ENCODE results near the gene NHEJ1.

The NHEJ1 gene

GRCh38 chr2:219177552-219178376, 17.1 kb upstream of the NHEJ1 start, which contains the start of gene RETREG2:
Gene RETREG2 (plus strand): TSS chr2:219178275. CDS start chr2:219178353, 78 bp downstream.
- peak; percentile 79 to 87 for DNase-seq (ENCODE audit: low spot score in 2 of 2)
- in situ Hi-C loops (cut with MboI; ENCODE audit: low sequenced_read_pairs), result no loop called here
- H3K27me3 ChIP-seq (ENCODE audit: low read depth), result no peaks in the 10 kb centered on the region
- H3K36me3 ChIP-seq (replicated peaks), result peaks cover 28% of the 10 kb centered on the region
- no peaks in the 10 kb centered on the region for H3K9me3 ChIP-seq
- H3K4me1 ChIP-seq, result peaks cover 3% of the 10 kb centered on the region; the same call in 1 of the 2 replicates
- H3K4me3 ChIP-seq, result peak within 1 kb of the TSS; percentile 96

DNA sequence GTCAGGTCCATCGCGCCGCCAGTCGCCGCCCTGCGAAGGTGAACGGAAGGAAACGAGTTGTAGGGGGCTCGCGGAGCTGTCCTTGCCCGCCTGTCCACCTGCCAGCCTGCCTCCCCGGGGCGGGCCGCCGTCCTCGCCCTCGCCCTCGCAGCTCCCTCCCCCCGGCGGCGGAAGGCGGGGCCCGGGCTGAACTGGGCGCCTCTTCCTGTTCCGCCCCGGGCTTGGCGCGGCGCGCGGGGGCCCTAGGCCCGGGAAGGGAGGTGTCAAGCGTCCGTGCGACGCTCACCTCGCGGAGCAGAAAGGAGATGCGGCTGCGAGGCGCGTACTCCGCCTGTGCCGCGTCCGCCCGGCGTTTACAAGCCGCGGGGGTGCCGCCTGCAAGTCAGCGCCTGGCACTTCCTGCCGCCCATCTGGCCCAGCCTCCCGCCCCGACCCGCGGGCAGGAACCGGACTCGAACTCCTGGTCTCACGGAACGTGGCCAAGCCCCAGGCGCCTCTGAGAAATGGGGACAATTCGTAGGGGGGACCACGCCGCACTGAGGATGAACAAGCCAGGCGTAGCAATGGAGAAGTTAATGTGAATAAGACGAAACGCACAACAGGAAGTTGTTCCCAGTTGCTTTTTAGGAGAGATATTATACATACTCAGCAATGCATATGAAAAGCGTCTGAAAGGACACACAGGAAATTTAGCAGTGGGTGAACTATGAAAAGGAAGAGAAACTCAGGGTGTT, 16.4 kb upstream of the NHEJ1 start, which contains the start of gene CNPPD1:
CNPPD1 (minus strand) TSS at position 108 of the 734 bp plus-strand sequence; CDS start at position 11, 97 bp downstream.
- in situ Hi-C loops (cut with MboI; ENCODE audit: low sequenced_read_pairs), result no loop called here
- DNase-seq (ENCODE audit: low spot score in 2 of 2), result peak; percentile 75 to 89
- no peaks in the 10 kb centered on the region for H3K9me3 ChIP-seq
- H3K4me3 ChIP-seq, result peak within 1 kb of the TSS; percentile 96
- peaks cover 3% of the 10 kb centered on the region; the same call in 1 of the 2 replicates for H3K4me1 ChIP-seq
- H3K27me3 ChIP-seq (ENCODE audit: low read depth), result no peaks in the 10 kb centered on the region
- peaks cover 22% of the 10 kb centered on the region for H3K36me3 ChIP-seq (replicated peaks)

DNA sequence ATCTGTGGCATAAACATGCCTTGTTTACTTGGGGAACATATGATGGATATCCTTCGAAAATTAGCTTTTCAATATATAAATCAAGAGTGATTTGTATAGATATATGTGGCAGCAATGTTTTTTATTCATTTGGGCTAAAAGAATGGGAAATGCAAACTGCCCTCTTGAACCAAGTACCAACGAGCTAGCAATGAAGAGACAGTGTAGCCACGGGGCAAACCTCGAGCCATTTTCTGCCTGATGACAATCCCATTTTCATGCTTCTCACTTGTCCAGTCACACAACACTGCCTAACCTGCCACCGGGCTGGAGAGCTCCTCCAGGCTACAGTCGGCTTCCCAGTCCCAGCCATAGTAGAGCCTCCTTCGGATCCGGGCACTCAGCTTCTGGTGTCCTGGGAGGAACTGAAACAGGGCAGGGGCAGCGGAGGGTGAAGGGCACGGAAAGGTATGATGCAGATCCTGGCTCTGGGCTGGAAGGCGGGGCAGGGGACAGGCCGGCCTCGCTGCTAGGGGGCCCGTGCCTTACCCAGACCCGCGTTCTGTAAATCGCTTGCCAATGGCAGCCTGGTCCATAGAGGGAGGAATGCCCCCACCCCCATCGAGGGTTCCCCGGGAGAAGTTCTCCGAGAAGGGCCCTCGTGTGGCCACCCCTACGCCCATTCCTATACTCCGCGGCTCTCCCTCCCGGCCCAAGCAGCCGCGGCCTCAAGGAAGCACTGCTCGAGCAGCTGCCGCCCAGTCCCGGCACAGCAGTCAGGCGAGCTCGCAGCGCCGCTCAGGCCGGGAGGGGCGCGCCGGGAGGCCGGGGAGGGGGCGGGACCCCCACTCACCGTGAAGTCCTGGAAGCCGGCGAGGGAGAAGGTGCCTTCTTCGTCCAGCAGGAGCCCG, 15.6 kb upstream of the NHEJ1 start:
- Histone ChIP-seq H3K4me1 (peaks cover 3% of the 10 kb centered on the region; the same call in 1 of the 2 replicates), H3K9me3 (no peaks in the 10 kb centered on the region), H3K27me3 (ENCODE audit: low read depth) (no peaks in the 10 kb centered on the region), H3K4me3 (peak overlapping the region; percentile 96), H3K36me3 (replicated peaks) (peaks cover 21% of the 10 kb centered on the region)
- peak in 1 of 2 experiments; percentile 56 for DNase-seq (ENCODE audit: low spot score in 2 of 2)
- in situ Hi-C loops (cut with MboI; ENCODE audit: low sequenced_read_pairs), result no loop called here

GRCh38 chr2:219175486-219175885, 14.9 kb upstream of the NHEJ1 start:
- H3K27me3 ChIP-seq (ENCODE audit: low read depth), result no peaks in the 10 kb centered on the region
- H3K4me3 ChIP-seq, result peak overlapping the region; percentile 96; the same call in 1 of the 2 replicates
- in situ Hi-C loops (cut with MboI; ENCODE audit: low sequenced_read_pairs), result no loop called here

DNA sequence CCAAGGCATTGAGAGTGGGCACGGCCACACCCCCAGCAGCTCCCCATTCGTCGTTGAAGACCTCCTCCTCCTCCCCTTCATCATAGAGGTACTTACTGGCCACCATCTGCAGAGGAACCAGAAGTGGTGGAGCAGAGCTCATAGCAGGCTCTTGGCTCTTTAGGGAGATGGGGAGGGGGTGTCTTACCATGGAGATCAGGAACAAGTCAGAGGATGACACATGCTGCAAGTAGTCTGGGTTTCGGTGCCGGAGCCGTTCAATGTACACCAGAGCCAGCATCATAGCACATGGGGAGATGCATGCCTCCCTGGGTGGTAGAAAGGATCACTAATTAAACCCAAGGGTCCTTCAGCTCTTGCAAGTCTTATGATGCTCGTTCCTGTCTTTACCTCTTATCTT, 14.2 kb upstream of the NHEJ1 start:
- Histone ChIP-seq H3K27me3 (ENCODE audit: low read depth) (no peaks in the 10 kb centered on the region), H3K4me1 (peaks cover 3% of the 10 kb centered on the region; the same call in 1 of the 2 replicates), H3K4me3 (no peak overlapping the region), H3K9me3 (no peaks in the 10 kb centered on the region), H3K36me3 (replicated peaks) (peaks cover 16% of the 10 kb centered on the region)
- no peak for DNase-seq (ENCODE audit: low spot score in 2 of 2)
- in situ Hi-C loops (cut with MboI; ENCODE audit: low sequenced_read_pairs), result no loop called here

More at GRCh38 chr2:219175486-219175885, 14.9 kb upstream of the NHEJ1 start:
- DNase-seq (ENCODE audit: low spot score in 2 of 2), result no peak
- H3K36me3 ChIP-seq (replicated peaks), result peaks cover 16% of the 10 kb centered on the region
- peaks cover 3% of the 10 kb centered on the region; the same call in 1 of the 2 replicates for H3K4me1 ChIP-seq
- no peaks in the 10 kb centered on the region for H3K9me3 ChIP-seq

- Histone ChIP-seq H3K4me3 (no peak overlapping the region), H3K36me3 (replicated peaks) (peaks cover 13% of the 10 kb centered on the region), H3K9me3 (no peaks in the 10 kb centered on the region), H3K27me3 (ENCODE audit: low read depth) (no peaks in the 10 kb centered on the region), H3K4me1 (peaks cover 3% of the 10 kb centered on the region; the same call in 1 of the 2 replicates)
- in situ Hi-C loops (cut with MboI; ENCODE audit: low sequenced_read_pairs), result no loop called here
- no peak for DNase-seq (ENCODE audit: low spot score in 2 of 2)
Measured at GRCh38 chr2:219174146-219174545, 13.5 kb upstream of the NHEJ1 start.

DNA sequence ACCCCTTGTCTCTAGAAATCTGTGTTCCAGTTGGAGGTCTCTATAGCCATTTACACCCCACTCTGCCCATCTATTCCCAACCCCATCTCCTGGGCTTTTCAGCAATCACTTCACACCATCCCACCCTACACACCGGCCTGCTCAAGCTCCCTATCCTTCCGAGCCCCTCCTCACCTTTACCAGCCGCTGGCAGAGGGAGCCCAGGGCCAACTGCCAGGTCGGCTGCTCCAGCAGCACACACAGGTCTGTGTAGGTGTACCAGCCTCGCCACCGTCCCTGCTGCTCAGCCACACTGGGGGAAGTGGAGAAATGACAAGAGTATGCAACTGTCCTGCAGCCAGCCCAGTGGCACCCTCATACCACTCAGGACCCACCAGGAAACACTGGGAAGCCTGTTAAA, 12.6 kb upstream of the NHEJ1 start:
- no peaks in the 10 kb centered on the region for H3K27me3 ChIP-seq (ENCODE audit: low read depth)
- no peak for DNase-seq (ENCODE audit: low spot score in 2 of 2)
- H3K4me3 ChIP-seq, result no peak overlapping the region
- no peaks in the 10 kb centered on the region for H3K9me3 ChIP-seq
- in situ Hi-C loops (cut with MboI; ENCODE audit: low sequenced_read_pairs), result no loop called here
- H3K36me3 ChIP-seq (replicated peaks), result peaks cover 13% of the 10 kb centered on the region
- peaks cover 3% of the 10 kb centered on the region; the same call in 1 of the 2 replicates for H3K4me1 ChIP-seq

DNA sequence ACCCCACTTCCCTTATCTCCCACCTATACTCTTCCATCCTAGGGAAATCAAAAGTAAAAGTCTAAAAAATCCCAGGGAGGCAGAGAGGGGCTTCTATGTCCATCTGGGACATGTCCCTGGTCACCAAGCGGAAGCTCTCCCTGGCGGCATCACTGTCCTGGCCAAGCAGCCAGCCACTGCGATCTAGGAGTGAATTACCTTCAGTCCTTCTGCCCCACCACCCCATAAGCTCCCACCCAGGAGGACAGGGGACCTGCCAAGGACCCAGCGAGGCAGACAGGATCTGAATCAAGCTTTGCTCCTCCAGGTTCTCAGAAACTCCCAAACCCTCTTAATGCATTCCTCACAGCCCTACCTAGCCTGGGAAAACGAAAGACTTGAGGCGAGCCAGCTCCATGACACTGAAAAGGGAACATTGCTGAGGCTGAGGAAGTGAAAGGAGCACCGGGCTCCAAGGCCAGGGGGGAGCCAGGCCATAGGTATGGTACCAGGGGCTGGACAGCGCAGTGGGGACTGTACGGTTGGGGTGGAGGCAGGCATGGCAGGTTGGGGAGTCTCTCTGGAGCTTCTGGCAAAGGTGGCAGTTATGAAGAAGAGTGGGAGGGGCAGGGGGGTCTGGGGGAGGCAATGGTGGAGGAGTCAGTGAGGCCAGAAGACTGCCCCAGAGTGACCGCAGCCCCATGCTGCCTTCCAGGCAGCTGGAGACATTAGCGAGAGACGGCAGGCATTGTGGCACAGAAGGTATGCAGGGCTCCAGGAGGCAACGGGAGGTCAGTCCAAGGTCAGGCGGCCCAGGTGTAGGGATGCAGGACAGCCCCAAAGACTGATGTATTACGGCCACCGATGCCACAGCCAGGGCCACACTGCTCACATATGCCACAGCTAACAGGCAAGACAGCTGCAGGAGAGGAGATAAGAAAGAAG, 11.9 kb upstream of the NHEJ1 start:
- in situ Hi-C loops (cut with MboI; ENCODE audit: low sequenced_read_pairs), result no loop called here

DNA sequence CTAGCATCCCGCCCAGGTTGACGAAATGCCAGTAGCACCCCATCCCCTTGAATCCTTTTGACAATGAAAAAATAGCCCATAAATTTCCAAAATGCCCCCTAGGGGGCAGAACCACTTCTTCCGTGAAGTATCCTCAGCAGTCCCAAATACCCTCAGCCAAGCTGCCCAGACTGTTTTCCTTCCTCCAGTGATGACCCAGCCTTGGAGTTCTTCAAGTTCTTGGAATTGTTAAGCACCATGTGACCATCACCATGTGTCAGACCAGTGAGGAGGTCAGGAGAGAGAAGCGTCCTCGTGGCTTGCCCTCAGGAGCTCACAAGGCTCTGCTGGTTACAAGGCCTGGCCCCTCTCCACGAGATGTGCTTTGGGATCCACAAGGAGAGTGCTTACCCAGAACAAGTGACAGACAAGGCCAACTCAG, 10.6 kb upstream of the NHEJ1 start:
- in situ Hi-C loops (cut with MboI; ENCODE audit: low sequenced_read_pairs), result no loop called here
- peaks cover 3% of the 10 kb centered on the region; the same call in 1 of the 2 replicates for H3K4me1 ChIP-seq
- DNase-seq (ENCODE audit: low spot score in 2 of 2), result peak; percentile 38 to 63
- H3K9me3 ChIP-seq, result no peaks in the 10 kb centered on the region
- no peak overlapping the region for H3K4me3 ChIP-seq
- H3K27me3 ChIP-seq (ENCODE audit: low read depth), result no peaks in the 10 kb centered on the region
- H3K36me3 ChIP-seq (replicated peaks), result peaks cover 13% of the 10 kb centered on the region

More for the DNA sequence above, 11.9 kb upstream of the NHEJ1 start:
- Histone ChIP-seq H3K27me3 (ENCODE audit: low read depth) (no peaks in the 10 kb centered on the region), H3K9me3 (no peaks in the 10 kb centered on the region), H3K4me1 (peaks cover 3% of the 10 kb centered on the region; the same call in 1 of the 2 replicates), H3K36me3 (replicated peaks) (peaks cover 13% of the 10 kb centered on the region), H3K4me3 (no peak overlapping the region)
- DNase-seq (ENCODE audit: low spot score in 2 of 2), result no peak

GRCh38 chr2:219169930-219170654, 9.5 kb upstream of the NHEJ1 start, which contains the start of gene SLC23A3:
Gene SLC23A3 (minus strand): TSS chr2:219170029. CDS start chr2:219169984, 45 bp downstream.
- H3K27me3 ChIP-seq (ENCODE audit: low read depth), result no peaks in the 10 kb centered on the region
- DNase-seq (ENCODE audit: low spot score in 2 of 2), result no peak
- in situ Hi-C loops (cut with MboI; ENCODE audit: low sequenced_read_pairs), result no loop called here
- H3K9me3 ChIP-seq, result no peaks in the 10 kb centered on the region
- H3K4me3 ChIP-seq, result no peak within 1 kb of the TSS
- no peaks in the 10 kb centered on the region for H3K4me1 ChIP-seq
- peaks cover 13% of the 10 kb centered on the region for H3K36me3 ChIP-seq (replicated peaks)

- no peak overlapping the region for H3K4me3 ChIP-seq
- H3K36me3 ChIP-seq (replicated peaks), result peaks cover 13% of the 10 kb centered on the region
- in situ Hi-C loops (cut with MboI; ENCODE audit: low sequenced_read_pairs), result no loop called here
- DNase-seq (ENCODE audit: low spot score in 2 of 2), result no peak
- no peaks in the 10 kb centered on the region for H3K4me1 ChIP-seq
- no peaks in the 10 kb centered on the region for H3K9me3 ChIP-seq
- H3K27me3 ChIP-seq (ENCODE audit: low read depth), result no peaks in the 10 kb centered on the region
Measured at GRCh38 chr2:219168932-219169331, 8.3 kb upstream of the NHEJ1 start.

- in situ Hi-C loops (cut with MboI; ENCODE audit: low sequenced_read_pairs), result no loop called here
- no peaks in the 10 kb centered on the region for H3K9me3 ChIP-seq
- DNase-seq (ENCODE audit: low spot score in 2 of 2), result no peak
- no peaks in the 10 kb centered on the region for H3K4me1 ChIP-seq
- peaks cover 13% of the 10 kb centered on the region for H3K36me3 ChIP-seq (replicated peaks)
- H3K4me3 ChIP-seq, result no peak overlapping the region
- no peaks in the 10 kb centered on the region for H3K27me3 ChIP-seq (ENCODE audit: low read depth)
Measured at GRCh38 chr2:219168526-219168925, 7.9 kb upstream of the NHEJ1 start.

Measured in HAP-1 (cell line).